Measurements from ENCODE around the gene ZNF239.
"Not testable (repeated sequence)": the region's sequence is repeated elsewhere in the genome, so short reads cannot be mapped to it uniquely, and the experiment has no call there.

The ZNF239 gene

DNA sequence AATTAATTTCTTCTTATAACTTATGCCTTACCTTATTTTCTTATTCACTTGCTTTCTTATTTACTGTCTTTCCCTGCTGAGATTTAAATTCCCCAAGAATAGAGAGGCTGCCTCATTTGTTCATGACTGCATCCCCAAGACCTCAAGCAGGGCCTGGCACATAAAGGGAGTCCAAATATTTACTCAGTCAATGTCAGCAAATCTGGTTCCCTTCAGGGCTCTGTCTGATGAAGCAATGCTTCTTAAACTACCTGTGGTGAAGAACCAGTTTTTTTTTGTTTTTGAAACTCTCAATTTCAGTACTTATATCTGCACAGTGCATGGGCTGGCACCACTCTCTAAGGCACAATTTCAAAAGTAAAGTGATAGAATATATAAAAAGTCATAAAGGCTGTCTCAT is 4.7 kb downstream of the ZNF239 start:
- H3K4me2 ChIP-seq (ENCODE audit: low read length): no peak overlapping the region
- TF ChIP-seq EZH2phosphoT487 (IDR thresholded peaks at IDR 0.05; ENCODE audit: low read depth): no peak
- TF ChIP-seq, protein P1, sequence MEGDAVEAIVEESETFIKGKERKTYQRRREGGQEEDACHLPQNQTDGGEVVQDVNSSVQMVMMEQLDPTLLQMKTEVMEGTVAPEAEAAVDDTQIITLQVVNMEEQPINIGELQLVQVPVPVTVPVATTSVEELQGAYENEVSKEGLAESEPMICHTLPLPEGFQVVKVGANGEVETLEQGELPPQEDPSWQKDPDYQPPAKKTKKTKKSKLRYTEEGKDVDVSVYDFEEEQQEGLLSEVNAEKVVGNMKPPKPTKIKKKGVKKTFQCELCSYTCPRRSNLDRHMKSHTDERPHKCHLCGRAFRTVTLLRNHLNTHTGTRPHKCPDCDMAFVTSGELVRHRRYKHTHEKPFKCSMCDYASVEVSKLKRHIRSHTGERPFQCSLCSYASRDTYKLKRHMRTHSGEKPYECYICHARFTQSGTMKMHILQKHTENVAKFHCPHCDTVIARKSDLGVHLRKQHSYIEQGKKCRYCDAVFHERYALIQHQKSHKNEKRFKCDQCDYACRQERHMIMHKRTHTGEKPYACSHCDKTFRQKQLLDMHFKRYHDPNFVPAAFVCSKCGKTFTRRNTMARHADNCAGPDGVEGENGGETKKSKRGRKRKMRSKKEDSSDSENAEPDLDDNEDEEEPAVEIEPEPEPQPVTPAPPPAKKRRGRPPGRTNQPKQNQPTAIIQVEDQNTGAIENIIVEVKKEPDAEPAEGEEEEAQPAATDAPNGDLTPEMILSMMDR (IDR thresholded peaks at IDR 0.05; ENCODE audit: low read depth, low read length): no peak
- H3K27ac ChIP-seq (ENCODE audit: low read length): no peak overlapping the region
- no peak overlapping the region for H3K4me3 ChIP-seq (ENCODE audit: low read length)
- no peak overlapping the region for H3K9ac ChIP-seq (ENCODE audit: low read length)
- H4K20me1 ChIP-seq (ENCODE audit: insufficient read depth, low read length): no peaks in the 10 kb centered on the region
- H3K79me2 ChIP-seq (ENCODE audit: low read length): no peaks in the 10 kb centered on the region
- H3K4me1 ChIP-seq (ENCODE audit: low read length): no peaks in the 10 kb centered on the region
- no peaks in the 10 kb centered on the region for H3K9me3 ChIP-seq (ENCODE audit: insufficient read depth, low read length)
- H2AFZ ChIP-seq (ENCODE audit: low read depth, low read length): no peak overlapping the region
- no peaks in the 10 kb centered on the region for H3K36me3 ChIP-seq (replicated peaks; ENCODE audit: low read depth, low read length)
- no peaks in the 10 kb centered on the region for H3K27me3 ChIP-seq (ENCODE audit: low read depth, low read length)

DNA sequence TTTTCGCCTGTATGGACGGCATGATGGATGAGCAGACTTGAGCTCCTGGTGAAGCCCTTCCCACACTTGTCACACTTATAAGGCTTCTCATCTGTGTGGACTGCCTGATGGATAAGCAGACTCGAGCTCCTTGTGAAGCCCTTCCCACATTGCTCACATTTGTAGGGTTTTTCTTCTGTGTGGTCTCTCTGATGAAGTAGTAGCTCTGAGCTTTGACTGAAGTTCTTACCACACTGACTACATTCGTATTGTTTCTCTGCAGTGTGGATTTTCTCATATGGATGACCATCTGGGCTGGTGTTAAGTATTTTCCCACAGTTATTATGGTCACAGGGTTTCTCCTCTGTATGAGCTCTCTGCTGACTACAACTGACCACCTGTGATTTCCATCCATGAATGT is 17.2 kb downstream of the ZNF239 start:
- H3K79me2 ChIP-seq (ENCODE audit: low read length): no peaks in the 10 kb centered on the region

DNA sequence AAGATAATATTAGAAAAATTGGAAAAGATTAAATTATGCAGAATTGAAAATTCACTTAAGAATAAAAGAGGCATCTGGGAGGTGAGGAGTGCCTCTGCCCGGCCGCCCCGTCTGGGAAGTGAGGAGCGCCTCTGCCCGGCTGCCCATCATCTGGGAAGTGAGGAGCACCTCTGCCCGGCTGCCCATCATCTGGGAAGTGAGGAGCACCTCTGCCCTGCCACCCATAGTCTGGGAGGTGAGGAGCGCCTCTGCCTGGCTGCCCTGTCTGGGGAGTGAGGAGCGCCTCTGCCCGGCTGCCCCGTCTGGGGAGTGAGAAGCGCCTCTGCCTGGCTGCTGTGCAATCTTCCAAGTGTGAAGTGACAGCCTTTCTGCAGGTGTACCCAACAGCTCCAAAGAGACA is 30.7 kb downstream of the ZNF239 start:
- not testable (repeated sequence) for H3K36me3 ChIP-seq (replicated peaks; ENCODE audit: low read depth, low read length); H3K4me1 ChIP-seq (ENCODE audit: low read length); H3K9me3 ChIP-seq (ENCODE audit: insufficient read depth, low read length); H3K79me2 ChIP-seq (ENCODE audit: low read length); H2AFZ ChIP-seq (ENCODE audit: low read depth, low read length); H3K27me3 ChIP-seq (ENCODE audit: low read depth, low read length); H4K20me1 ChIP-seq (ENCODE audit: insufficient read depth, low read length); H3K4me2 ChIP-seq (ENCODE audit: low read length); H3K27ac ChIP-seq (ENCODE audit: low read length); H3K9ac ChIP-seq (ENCODE audit: low read length); H3K4me3 ChIP-seq (ENCODE audit: low read length)

More for the DNA sequence above, 17.2 kb downstream of the ZNF239 start:
- Histone ChIP-seq H3K9me3 (ENCODE audit: insufficient read depth, low read length) (no peaks in the 10 kb centered on the region), H4K20me1 (ENCODE audit: insufficient read depth, low read length) (no peaks in the 10 kb centered on the region), H3K36me3 (replicated peaks; ENCODE audit: low read depth, low read length) (no peaks in the 10 kb centered on the region), H3K4me2 (ENCODE audit: low read length) (no peak overlapping the region), H3K4me3 (ENCODE audit: low read length) (no peak overlapping the region), H2AFZ (ENCODE audit: low read depth, low read length) (no peak overlapping the region), H3K4me1 (ENCODE audit: low read length) (no peaks in the 10 kb centered on the region), H3K27ac (ENCODE audit: low read length) (no peak overlapping the region), H3K27me3 (ENCODE audit: low read depth, low read length) (no peaks in the 10 kb centered on the region), H3K9ac (ENCODE audit: low read length) (no peak overlapping the region)
- TF ChIP-seq, protein P1 (IDR thresholded peaks at IDR 0.05; ENCODE audit: low read depth, low read length): no peak
- TF ChIP-seq EZH2phosphoT487 (IDR thresholded peaks at IDR 0.05; ENCODE audit: low read depth): no peak

DNA sequence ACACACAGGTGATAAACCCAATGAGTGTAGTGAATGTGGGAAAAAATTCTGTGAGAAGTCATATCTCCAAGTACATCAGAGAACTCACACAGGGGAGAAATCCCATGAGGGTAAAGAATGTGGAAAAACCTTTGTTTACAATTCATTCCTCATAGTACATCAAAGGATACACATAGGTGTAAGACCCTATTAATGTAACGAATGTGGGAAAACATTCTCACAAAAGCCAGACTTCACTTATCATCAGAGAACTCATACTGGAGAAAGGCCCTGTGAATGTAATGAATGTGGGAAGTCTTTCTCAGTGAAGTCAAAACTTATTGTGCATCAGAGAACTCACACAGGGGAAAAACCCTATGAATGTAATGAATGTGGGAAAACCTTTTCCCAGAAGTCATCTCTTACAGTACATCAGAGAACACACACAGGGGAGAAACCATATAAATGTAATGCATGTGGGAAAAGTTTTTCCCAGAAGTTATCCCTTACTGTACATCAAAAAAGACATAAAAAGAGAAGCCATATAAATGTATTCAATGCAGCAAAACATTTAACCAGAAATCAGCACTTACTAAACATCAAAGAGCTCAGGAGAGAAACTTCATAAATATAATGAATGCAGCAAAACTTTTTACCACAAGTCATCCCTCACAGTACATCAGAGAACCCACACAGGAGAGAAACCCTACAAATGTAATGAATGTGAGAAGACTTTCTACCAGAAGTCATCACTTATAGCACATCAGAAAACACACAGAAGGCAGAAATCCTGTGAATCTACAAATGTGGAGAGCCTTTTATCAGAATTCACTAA is 49.8 kb downstream of the ZNF239 start:
- Histone ChIP-seq H3K4me3 (ENCODE audit: low read length) (no peak overlapping the region), H3K27me3 (ENCODE audit: low read depth, low read length) (no peaks in the 10 kb centered on the region), H3K79me2 (ENCODE audit: low read length) (no peaks in the 10 kb centered on the region), H4K20me1 (ENCODE audit: insufficient read depth, low read length) (no peaks in the 10 kb centered on the region), H3K27ac (ENCODE audit: low read length) (no peak overlapping the region), H3K36me3 (replicated peaks; ENCODE audit: low read depth, low read length) (no peaks in the 10 kb centered on the region), H3K4me1 (ENCODE audit: low read length) (no peaks in the 10 kb centered on the region), H3K9ac (ENCODE audit: low read length) (no peak overlapping the region), H2AFZ (ENCODE audit: low read depth, low read length) (no peak overlapping the region), H3K4me2 (ENCODE audit: low read length) (no peak overlapping the region), H3K9me3 (ENCODE audit: insufficient read depth, low read length) (0 out of 2 replicates have a peak, but pooled peaks cover 3% of the 10 kb centered on the region)
- no peak for TF ChIP-seq EZH2phosphoT487 (IDR thresholded peaks at IDR 0.05; ENCODE audit: low read depth)
- TF ChIP-seq, protein P1 (IDR thresholded peaks at IDR 0.05; ENCODE audit: low read depth, low read length): no peak
